Lung microvascular endothelial cell (primary cell): Measurements from ENCODE around the gene CCDC180. TPM values are rescaled to one million over a fixed set of nuclear protein-coding genes. Genes with fewer than 3 reads are reported as not detected.

Experiments used
- total RNA-seq: library from RNA; depleted of rRNA; stranded (reverse); fragments of >200 nt; gene quantifications from 2 replicates; pipeline ENCODE4 v1.2.1, GENCODE V29; 2014

The CCDC180 gene
- total RNA-seq, 1 donor from 2014 or later: 1.6 TPM

Other genes with a start within 250 kb of the CCDC180 start
- gene TDRD7, start 104.4 kb downstream of the CCDC180 start, total RNA-seq: 10.9 and 11.3 TPM in 2 replicates
- gene TMOD1, start 194.0 kb downstream of the CCDC180 start, total RNA-seq: 0.65 and 0.79 TPM in 2 replicates